Neural progenitor cell (in vitro differentiated cells): Measurements from ENCODE around the gene FCRL3. TPM values are rescaled to one million over a fixed set of nuclear protein-coding genes. Genes with fewer than 3 reads are reported as not detected.
A peak's percentile ranks its signal among the peaks of the same experiment; 100 is the strongest.

Experiments used
- DNase-seq: peaks from one replicate; pipeline ENCODE4 v3.0.0-alpha.2; 2016; ENCODE audit warnings: low spot score
- H2AFZ ChIP-seq: fragments of 200-600 bp; sonication (generic); replicated peaks from 2 replicates; pipeline ENCODE4 v1.6.1; 2016; ENCODE audit warnings: antibody characterized with exemption
- H3F3A ChIP-seq: fragments of 200-600 bp; sonication (generic); 2 replicates; pipeline ENCODE4 v1.6.1; 2016; ENCODE audit warnings: antibody characterized with exemption, low read depth
- H3K27ac ChIP-seq: fragments of 200-600 bp; sonication (generic); 2 replicates; pipeline ENCODE4 v1.5.1; 2016; ENCODE audit warnings: mild to moderate bottlenecking
- H3K27me3 ChIP-seq: fragments of 200-600 bp; sonication (generic); 2 replicates; pipeline ENCODE4 v1.6.1; 2016; ENCODE audit warnings: mild to moderate bottlenecking, moderate library complexity
- H3K36me3 ChIP-seq: fragments of 200-600 bp; sonication (generic); 2 replicates; pipeline ENCODE4 v1.5.1; 2016
- H3K4me1 ChIP-seq: fragments of 200-600 bp; sonication (generic); 2 replicates; pipeline ENCODE4 v1.6.1; 2016; ENCODE audit warnings: mixed run types
- H3K4me2 ChIP-seq: fragments of 200-600 bp; sonication (generic); 2 replicates; pipeline ENCODE4 v1.6.1; 2016
- H3K4me3 ChIP-seq: fragments of 200-600 bp; sonication (generic); 2 replicates; pipeline ENCODE4 v1.5.1; 2016
- H3K79me2 ChIP-seq: fragments of 200-600 bp; sonication (generic); 2 replicates; pipeline ENCODE4 v1.6.1; 2016; ENCODE audit warnings: low read depth
- H3K9ac ChIP-seq: fragments of 200-600 bp; sonication (generic); 2 replicates; pipeline ENCODE4 v1.6.1; 2016
- H3K9me3 ChIP-seq: fragments of 200-600 bp; sonication (generic); 2 replicates; pipeline ENCODE4 v1.5.1; 2016; ENCODE audit warnings: low read depth
- H4K20me1 ChIP-seq: fragments of 200-600 bp; sonication (generic); 2 replicates; pipeline ENCODE4 v1.6.1; 2016; ENCODE audit warnings: low read depth
- H3K27ac Mint-ChIP-seq: 3 replicates; pipeline ENCODE4 v1.8.0; 2021; ENCODE audit warnings: mixed read lengths
- H3K27me3 Mint-ChIP-seq: 2 replicates; pipeline ENCODE4 v1.8.0; 2022; ENCODE audit warnings: low read depth, mild to moderate bottlenecking, inconsistent platforms, moderate library complexity, mixed read lengths; ENCODE audit not compliant: insufficient read depth
- H3K36me3 Mint-ChIP-seq: 3 replicates; pipeline ENCODE4 v1.8.0; 2021; ENCODE audit warnings: mixed read lengths
- H3K4me1 Mint-ChIP-seq: 3 replicates; pipeline ENCODE4 v1.8.0; 2021; ENCODE audit warnings: mixed read lengths
- H3K4me3 Mint-ChIP-seq: 3 replicates; pipeline ENCODE4 v1.8.0; 2021; ENCODE audit warnings: mild to moderate bottlenecking, moderate library complexity, mixed read lengths
- H3K9me3 Mint-ChIP-seq: 3 replicates; pipeline ENCODE4 v1.8.0; 2020; ENCODE audit warnings: mixed read lengths
- CTCF ChIP-seq: fragments of 200-600 bp; sonication (generic); IDR thresholded peaks from 2 replicates; pipeline ENCODE4 v1.5.1; 2017; ENCODE audit warnings: antibody characterized with exemption, mild to moderate bottlenecking
- EZH2 ChIP-seq: fragments of 200-600 bp; sonication (generic); IDR thresholded peaks from 2 replicates; pipeline ENCODE4 v1.6.1; 2017; ENCODE audit warnings: antibody characterized with exemption, mild to moderate bottlenecking, moderate library complexity
- EZH2phosphoT487 ChIP-seq: fragments of 200-600 bp; sonication (generic); IDR thresholded peaks from 2 replicates; pipeline ENCODE4 v1.6.1; 2017; ENCODE audit warnings: antibody characterized with exemption
- total RNA-seq: library from RNA; depleted of rRNA; stranded (reverse); fragments of >200 nt; gene quantifications from 2 replicates; pipeline ENCODE4 v1.2.3, GENCODE V29; 2015; ENCODE audit warnings: low replicate concordance

The FCRL3 gene
- total RNA-seq, 1 donor from 2014 or later: not detected

- DNase-seq: no peak
- no peak overlapping the region for H3K4me3 Mint-ChIP-seq
- no peaks in the 10 kb centered on the region for H3K9me3 ChIP-seq
- no peaks in the 10 kb centered on the region for H3K27me3 ChIP-seq
- H3K27ac Mint-ChIP-seq: no peak overlapping the region
- no peak overlapping the region for H2AFZ ChIP-seq
- H3K9ac ChIP-seq: no peak overlapping the region
- H3K4me3 ChIP-seq: no peak overlapping the region
- H3K36me3 ChIP-seq: no peaks in the 10 kb centered on the region
- no peaks in the 10 kb centered on the region for H3F3A ChIP-seq
- H4K20me1 ChIP-seq: no peaks in the 10 kb centered on the region
- no peaks in the 10 kb centered on the region for H3K79me2 ChIP-seq
- H3K36me3 Mint-ChIP-seq: no peaks in the 10 kb centered on the region
- no peaks in the 10 kb centered on the region for H3K4me1 Mint-ChIP-seq
- H3K27ac ChIP-seq: no peak overlapping the region
- TF ChIP-seq EZH2phosphoT487: no peak
- TF ChIP-seq CTCF: no peak
- no peak for TF ChIP-seq EZH2
- H3K9me3 Mint-ChIP-seq: no peaks in the 10 kb centered on the region
- no peaks in the 10 kb centered on the region for H3K4me1 ChIP-seq
- H3K4me2 ChIP-seq: no peak overlapping the region
- H3K27me3 Mint-ChIP-seq: peaks cover 3% of the 10 kb centered on the region
Measured at GRCh38 chr1:157711802-157712201, 11.2 kb upstream of the FCRL3 start.

- no peak overlapping the region for H3K9ac ChIP-seq
- no peak overlapping the region for H3K27ac ChIP-seq
- no peaks in the 10 kb centered on the region for H4K20me1 ChIP-seq
- H3K4me3 Mint-ChIP-seq: no peak overlapping the region
- H3K79me2 ChIP-seq: no peaks in the 10 kb centered on the region
- H3K27me3 Mint-ChIP-seq: peaks cover 4% of the 10 kb centered on the region
- no peak overlapping the region for H3K4me3 ChIP-seq
- H3K27me3 ChIP-seq: no peaks in the 10 kb centered on the region
- H3F3A ChIP-seq: no peaks in the 10 kb centered on the region
- DNase-seq: no peak
- no peaks in the 10 kb centered on the region for H3K4me1 Mint-ChIP-seq
- no peak overlapping the region for H3K4me2 ChIP-seq
- no peak for TF ChIP-seq EZH2
- TF ChIP-seq EZH2phosphoT487: no peak
- no peaks in the 10 kb centered on the region for H3K36me3 ChIP-seq
- H3K36me3 Mint-ChIP-seq: no peaks in the 10 kb centered on the region
- no peaks in the 10 kb centered on the region for H3K4me1 ChIP-seq
- no peaks in the 10 kb centered on the region for H3K9me3 ChIP-seq
- no peaks in the 10 kb centered on the region for H3K9me3 Mint-ChIP-seq
- H2AFZ ChIP-seq: no peak overlapping the region
- H3K27ac Mint-ChIP-seq: no peak overlapping the region
Measured at GRCh38 chr1:157704878-157705277, 4.3 kb upstream of the FCRL3 start.

GRCh38 chr1:157703981-157704380, 3.4 kb upstream of the FCRL3 start:
- Histone ChIP-seq H3K27ac (no peak overlapping the region), H3K4me1 (no peaks in the 10 kb centered on the region), H3K9ac (no peak overlapping the region), H3K9me3 (no peaks in the 10 kb centered on the region), H2AFZ (no peak overlapping the region), H4K20me1 (no peaks in the 10 kb centered on the region), H3K79me2 (no peaks in the 10 kb centered on the region), H3K4me3 (no peak overlapping the region), H3K36me3 (no peaks in the 10 kb centered on the region), H3F3A (no peaks in the 10 kb centered on the region), H3K27me3 (no peaks in the 10 kb centered on the region), H3K4me2 (no peak overlapping the region)
- no peak overlapping the region for H3K4me3 Mint-ChIP-seq
- TF ChIP-seq EZH2phosphoT487 (no peak), EZH2 (no peak)
- H3K27me3 Mint-ChIP-seq: peaks cover 4% of the 10 kb centered on the region
- no peak for DNase-seq
- no peaks in the 10 kb centered on the region for H3K9me3 Mint-ChIP-seq
- H3K4me1 Mint-ChIP-seq: no peaks in the 10 kb centered on the region
- no peaks in the 10 kb centered on the region for H3K36me3 Mint-ChIP-seq
- H3K27ac Mint-ChIP-seq: no peak overlapping the region

- TF ChIP-seq EZH2phosphoT487: no peak
- no peak for TF ChIP-seq CTCF
- TF ChIP-seq EZH2: no peak
- no peaks in the 10 kb centered on the region for H3K4me1 ChIP-seq
Measured at GRCh38 chr1:157702308-157702825, 1.8 kb upstream of the FCRL3 start.

More at GRCh38 chr1:157702308-157702825, 1.8 kb upstream of the FCRL3 start:
- no peak for DNase-seq
- Histone ChIP-seq H2AFZ (no peak overlapping the region), H3K27me3 (no peaks in the 10 kb centered on the region), H3K4me2 (no peak overlapping the region), H3K79me2 (no peaks in the 10 kb centered on the region), H4K20me1 (no peaks in the 10 kb centered on the region), H3F3A (no peaks in the 10 kb centered on the region), H3K4me3 (no peak overlapping the region), H3K36me3 (no peaks in the 10 kb centered on the region), H3K27ac (no peak overlapping the region), H3K9me3 (no peaks in the 10 kb centered on the region), H3K9ac (no peak overlapping the region)
- Mint-ChIP-seq H3K36me3 (no peaks in the 10 kb centered on the region), H3K27me3 (peaks cover 6% of the 10 kb centered on the region), H3K4me3 (no peak overlapping the region), H3K9me3 (no peaks in the 10 kb centered on the region), H3K4me1 (no peaks in the 10 kb centered on the region), H3K27ac (peak overlapping the region; percentile 74)
